Nephron progenitor cell (in vitro differentiated cells): ENCODE results near the gene SLC24A1.

Source experiments
- DNase-seq: peaks from one replicate; pipeline ENCODE4 v3.0.0; 2021
- H3K27ac Mint-ChIP-seq: 2 replicates; pipeline ENCODE4 v1.8.0; 2021; ENCODE audit warnings: mild to moderate bottlenecking, moderate library complexity, mixed read lengths
- H3K27me3 Mint-ChIP-seq: 2 replicates; pipeline ENCODE4 v1.8.0; 2021; ENCODE audit warnings: mild to moderate bottlenecking, low read depth, mixed read lengths; ENCODE audit not compliant: poor library complexity
- H3K36me3 Mint-ChIP-seq: 2 replicates; pipeline ENCODE4 v1.8.0; 2021; ENCODE audit warnings: low read depth, mixed read lengths
- H3K4me1 Mint-ChIP-seq: 2 replicates; pipeline ENCODE4 v1.8.0; 2021; ENCODE audit warnings: mixed read lengths
- H3K4me3 Mint-ChIP-seq: 2 replicates; pipeline ENCODE4 v1.8.0; 2021; ENCODE audit warnings: mild to moderate bottlenecking, moderate library complexity, mixed read lengths
- H3K9me3 Mint-ChIP-seq: 2 replicates; pipeline ENCODE4 v1.8.0; 2021; ENCODE audit warnings: mild to moderate bottlenecking, moderate library complexity, mixed read lengths
- CTCF ChIP-seq: fragments of 200-600 bp; sonication (generic); IDR thresholded peaks from 2 replicates; pipeline ENCODE4 v1.5.0; 2021; ENCODE audit warnings: antibody characterized with exemption

SLC24A1 gene

DNA sequence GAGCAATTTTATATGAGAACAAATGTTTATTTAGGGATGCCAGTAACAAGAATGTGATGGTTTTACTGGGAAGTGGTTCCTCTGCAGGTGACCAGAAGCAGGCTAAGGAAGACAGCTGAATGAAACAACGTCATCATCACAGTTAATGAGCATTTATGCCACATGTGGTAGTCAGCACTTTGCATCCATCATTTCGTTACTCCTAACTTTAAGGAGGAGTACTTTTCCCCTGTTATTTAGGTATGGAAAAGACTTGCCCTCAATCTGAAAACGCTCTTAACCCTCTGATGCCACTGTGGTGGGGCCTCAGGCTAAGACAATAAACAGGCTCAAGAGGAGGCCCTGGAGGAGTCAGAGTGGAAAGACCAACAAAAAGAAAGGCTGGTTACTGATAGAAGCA, 42.0 kb upstream of the SLC24A1 start:
- H3K9me3 Mint-ChIP-seq, result no peaks in the 10 kb centered on the region
- DNase-seq, result no peak
- H3K27me3 Mint-ChIP-seq, result no peaks in the 10 kb centered on the region
- H3K4me1 Mint-ChIP-seq, result peaks cover 36% of the 10 kb centered on the region
- no peak overlapping the region for H3K4me3 Mint-ChIP-seq
- H3K27ac Mint-ChIP-seq, result peak overlapping the region; percentile 95
- TF ChIP-seq CTCF, result no peak
- H3K36me3 Mint-ChIP-seq, result peaks cover 71% of the 10 kb centered on the region

- Mint-ChIP-seq H3K36me3 (peaks cover 66% of the 10 kb centered on the region), H3K4me3 (no peak overlapping the region), H3K9me3 (no peaks in the 10 kb centered on the region), H3K4me1 (peaks cover 36% of the 10 kb centered on the region), H3K27ac (peak overlapping the region; percentile 95), H3K27me3 (no peaks in the 10 kb centered on the region)
- no peak for DNase-seq
- TF ChIP-seq CTCF, result no peak
Measured at GRCh38 chr15:65580287-65580686, 41.5 kb upstream of the SLC24A1 start.

GRCh38 chr15:65583701-65584100, 38.0 kb upstream of the SLC24A1 start:
- DNase-seq, result peak; percentile 17
- TF ChIP-seq CTCF, result no peak
- H3K9me3 Mint-ChIP-seq, result no peaks in the 10 kb centered on the region
- peak overlapping the region; percentile 55 for H3K4me3 Mint-ChIP-seq
- H3K27me3 Mint-ChIP-seq, result no peaks in the 10 kb centered on the region
- H3K27ac Mint-ChIP-seq, result peak overlapping the region; percentile 90
- peaks cover 36% of the 10 kb centered on the region for H3K4me1 Mint-ChIP-seq
- H3K36me3 Mint-ChIP-seq, result peaks cover 60% of the 10 kb centered on the region

GRCh38 chr15:65584241-65584640, 37.5 kb upstream of the SLC24A1 start:
- Mint-ChIP-seq H3K27ac (peak overlapping the region; percentile 66), H3K4me1 (peaks cover 36% of the 10 kb centered on the region), H3K36me3 (peaks cover 58% of the 10 kb centered on the region), H3K9me3 (no peaks in the 10 kb centered on the region), H3K27me3 (no peaks in the 10 kb centered on the region), H3K4me3 (peak overlapping the region; percentile 55)
- no peak for TF ChIP-seq CTCF
- DNase-seq, result no peak

DNA sequence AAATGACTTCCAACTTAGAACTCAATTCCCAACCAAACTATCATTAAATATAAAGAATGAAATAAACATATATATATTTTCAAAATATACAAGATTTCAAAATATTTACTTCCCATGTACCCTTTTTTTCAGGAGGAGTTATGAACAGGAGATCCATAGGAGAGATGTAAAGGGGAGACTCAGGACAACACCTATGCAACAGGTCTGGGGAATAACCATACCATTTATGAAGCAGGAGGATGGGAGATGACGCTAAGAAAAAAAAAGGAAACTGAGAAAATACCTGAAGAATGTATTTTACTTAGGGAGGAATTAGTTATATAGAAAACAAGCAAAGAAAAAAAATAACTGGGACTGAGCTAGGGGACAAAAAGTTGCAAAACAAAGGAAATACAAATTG, 34.6 kb upstream of the SLC24A1 start:
- Mint-ChIP-seq H3K9me3 (no peaks in the 10 kb centered on the region), H3K4me3 (no peak overlapping the region), H3K27me3 (no peaks in the 10 kb centered on the region), H3K27ac (no peak overlapping the region), H3K4me1 (peaks cover 20% of the 10 kb centered on the region), H3K36me3 (peaks cover 65% of the 10 kb centered on the region)
- DNase-seq, result no peak
- no peak for TF ChIP-seq CTCF

DNA sequence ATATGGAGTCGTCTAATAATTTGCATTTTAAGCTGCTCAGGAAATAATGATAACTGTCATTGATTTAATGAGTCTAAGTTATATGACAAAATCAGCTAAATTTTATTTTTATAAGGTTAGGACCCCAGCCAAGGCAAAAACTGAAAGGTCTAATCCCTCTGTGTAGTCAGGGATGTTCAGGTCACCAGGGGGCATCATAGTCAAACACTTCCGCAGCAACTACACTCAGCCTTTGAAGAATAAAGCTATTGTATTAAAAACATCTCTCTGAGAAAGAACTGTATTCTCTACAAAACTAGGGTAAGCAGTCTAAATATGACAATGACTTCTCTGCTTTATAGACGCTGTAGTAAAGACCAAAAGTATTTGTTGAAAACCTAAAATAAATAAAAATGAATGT, 25.8 kb upstream of the SLC24A1 start:
- Mint-ChIP-seq H3K27ac (no peak overlapping the region), H3K27me3 (no peaks in the 10 kb centered on the region), H3K4me1 (no peaks in the 10 kb centered on the region), H3K9me3 (no peaks in the 10 kb centered on the region), H3K36me3 (peaks cover 52% of the 10 kb centered on the region), H3K4me3 (no peak overlapping the region)
- DNase-seq, result no peak
- TF ChIP-seq CTCF, result no peak
